Measurements from ENCODE around the gene SIPA1L3.
A peak's percentile ranks its signal among the peaks of the same experiment; 100 is the strongest.

Gene SIPA1L3

GRCh38 chr19:38095411-38096308 lies 188.7 kb downstream of the SIPA1L3 start:
- no peak for DNase-seq (ENCODE audit: extremely low read depth, low read depth)
- H3K4me3 ChIP-seq (replicated peaks; ENCODE audit: low read depth, low read length) = no peak overlapping the region
- TF ChIP-seq CTCF (IDR thresholded peaks at IDR 0.05; ENCODE audit: low read depth, low read length, missing control alignments) = peak; percentile 78

GRCh38 chr19:38099966-38100365 lies 193.0 kb downstream of the SIPA1L3 start:
- DNase-seq (ENCODE audit: extremely low read depth, low read depth) = no peak
- TF ChIP-seq CTCF (IDR thresholded peaks at IDR 0.05; ENCODE audit: low read depth, low read length, missing control alignments) = no peak
- H3K4me3 ChIP-seq (replicated peaks; ENCODE audit: low read depth, low read length) = no peak overlapping the region

DNA sequence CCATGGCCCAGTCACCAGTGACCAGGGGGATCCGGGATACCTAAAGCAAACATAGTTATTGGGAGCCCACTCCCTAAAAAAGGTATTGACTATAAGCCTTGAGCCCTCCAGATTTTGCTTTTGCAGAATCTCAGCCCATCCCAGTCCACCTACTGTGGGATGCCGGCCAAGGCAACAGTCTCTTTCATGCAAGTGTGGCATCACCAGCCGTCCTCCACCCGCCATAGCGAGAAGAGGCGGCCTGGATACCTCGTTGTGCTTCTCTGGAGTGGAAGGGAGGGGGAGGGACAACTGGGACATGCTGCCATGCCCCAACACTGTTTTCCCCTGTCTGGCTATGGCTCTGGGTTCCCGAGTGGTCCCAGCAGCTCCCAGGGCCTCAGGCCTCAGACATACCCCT lies 193.6 kb downstream of the SIPA1L3 start:
- no peak for TF ChIP-seq CTCF (IDR thresholded peaks at IDR 0.05; ENCODE audit: low read depth, low read length, missing control alignments)
- no peak for DNase-seq (ENCODE audit: extremely low read depth, low read depth)
- no peak overlapping the region for H3K4me3 ChIP-seq (replicated peaks; ENCODE audit: low read depth, low read length)

DNA sequence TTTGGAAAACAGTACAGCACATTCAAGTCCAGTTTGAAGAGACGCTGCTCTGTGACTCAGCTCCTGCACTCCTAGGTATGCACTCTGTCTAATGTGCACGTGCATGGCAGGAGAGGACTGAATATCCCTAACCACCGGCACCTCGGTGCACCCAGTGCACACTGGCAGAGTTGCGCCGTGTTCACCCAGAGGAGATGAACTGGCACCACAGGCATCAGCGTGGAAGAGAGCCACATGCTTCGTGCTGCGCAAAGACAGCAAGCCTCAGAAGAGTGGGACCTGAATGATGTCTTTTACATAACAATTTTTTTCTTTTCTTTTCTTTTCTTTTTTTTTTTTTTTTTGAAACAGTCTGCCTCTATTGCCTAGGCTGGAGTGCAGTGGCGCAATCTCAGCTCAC lies 194.7 kb downstream of the SIPA1L3 start:
- DNase-seq (ENCODE audit: extremely low read depth, low read depth) = no peak
- no peak overlapping the region for H3K4me3 ChIP-seq (replicated peaks; ENCODE audit: low read depth, low read length)
- TF ChIP-seq CTCF (IDR thresholded peaks at IDR 0.05; ENCODE audit: low read depth, low read length, missing control alignments) = no peak

- DNase-seq (ENCODE audit: extremely low read depth, low read depth) = no peak
- no peak overlapping the region for H3K4me3 ChIP-seq (replicated peaks; ENCODE audit: low read depth, low read length)
- no peak for TF ChIP-seq CTCF (IDR thresholded peaks at IDR 0.05; ENCODE audit: low read depth, low read length, missing control alignments)
Measured at GRCh38 chr19:38105574-38105973, 198.6 kb downstream of the SIPA1L3 start.

GRCh38 chr19:38107129-38107528 lies 200.1 kb downstream of the SIPA1L3 start:
- no peak overlapping the region for H3K4me3 ChIP-seq (replicated peaks; ENCODE audit: low read depth, low read length)
- no peak for DNase-seq (ENCODE audit: extremely low read depth, low read depth)
- TF ChIP-seq CTCF (IDR thresholded peaks at IDR 0.05; ENCODE audit: low read depth, low read length, missing control alignments) = no peak

Measured in HFF-Myc (cell line).